ENCODE measurements around the gene ADAMTS16. TPM values are rescaled to one million over a fixed set of nuclear protein-coding genes. Genes with fewer than 3 reads are reported as not detected.

ADAMTS16 gene
- total and polyA plus RNA-seq, 2 donors (not counting 3 experiments of a cell fraction or from before 2014, with no cell fraction given): not detected

DNA sequence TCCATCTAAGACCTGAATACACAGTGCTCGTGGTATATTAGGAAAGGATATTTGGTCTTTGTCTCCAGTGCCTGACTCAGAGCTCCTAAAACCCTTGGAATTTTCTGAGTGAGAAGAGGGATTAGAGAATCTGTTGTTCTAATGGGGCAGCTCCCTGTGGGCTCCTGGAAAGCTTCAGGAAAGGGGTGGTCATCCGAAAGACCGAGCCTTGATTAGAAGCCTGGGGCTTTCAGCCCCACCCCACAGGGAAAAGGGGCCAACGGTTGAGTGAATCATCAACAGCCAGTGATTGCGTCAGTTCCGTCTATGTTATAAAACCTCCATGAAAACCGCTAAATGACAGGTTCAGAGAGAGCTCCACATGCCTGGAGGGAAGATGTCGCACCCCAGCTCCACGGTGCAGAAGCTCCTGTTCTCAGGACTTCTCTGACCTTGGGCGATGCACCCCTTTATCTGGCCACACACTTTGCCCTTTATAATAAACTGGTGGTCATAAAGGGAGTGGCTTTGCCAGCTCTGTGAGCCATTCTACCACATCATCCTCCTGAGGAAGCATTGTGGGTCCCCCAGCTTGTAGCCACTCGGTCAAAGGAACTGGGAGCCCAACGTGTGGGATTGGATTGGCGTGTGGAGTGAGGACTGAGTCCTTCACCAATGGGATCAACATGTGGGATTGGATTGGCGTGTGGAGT is 211.3 kb downstream of the ADAMTS16 start:
- H2AFZ ChIP-seq (ENCODE audit: low read depth, low read length): no peak overlapping the region
- no peak overlapping the region for H3K4me2 ChIP-seq (ENCODE audit: insufficient read depth, low read length)
- ChIA-PET CTCF (no interaction called here), POLR2A (no interaction called here)
- dilution Hi-C loops (cut with MboI; ENCODE audit: extremely low pct_ligation_motif_present, low sequenced_read_pairs) (no loop called here), intact Hi-C loops (cut with micrococcal nuclease) (no loop called here)
- H3K9me3 ChIP-seq (replicated peaks; ENCODE audit: control insufficient read depth, insufficient read depth, low read length): no peaks in the 10 kb centered on the region
- no peak overlapping the region for H3K27ac ChIP-seq (ENCODE audit: insufficient read depth, low read depth, low read length)
- H3K4me1 ChIP-seq (ENCODE audit: control insufficient read depth, extremely low read depth, insufficient read depth, low read length): no peaks in the 10 kb centered on the region
- no peaks in the 10 kb centered on the region for H3K79me2 ChIP-seq (ENCODE audit: control insufficient read depth, insufficient read depth, low read length)
- no peak for TF ChIP-seq POLR2AphosphoS5 (IDR thresholded peaks at IDR 0.05; ENCODE audit: insufficient read depth, low read depth, low read length)
- TF ChIP-seq, protein P1, sequence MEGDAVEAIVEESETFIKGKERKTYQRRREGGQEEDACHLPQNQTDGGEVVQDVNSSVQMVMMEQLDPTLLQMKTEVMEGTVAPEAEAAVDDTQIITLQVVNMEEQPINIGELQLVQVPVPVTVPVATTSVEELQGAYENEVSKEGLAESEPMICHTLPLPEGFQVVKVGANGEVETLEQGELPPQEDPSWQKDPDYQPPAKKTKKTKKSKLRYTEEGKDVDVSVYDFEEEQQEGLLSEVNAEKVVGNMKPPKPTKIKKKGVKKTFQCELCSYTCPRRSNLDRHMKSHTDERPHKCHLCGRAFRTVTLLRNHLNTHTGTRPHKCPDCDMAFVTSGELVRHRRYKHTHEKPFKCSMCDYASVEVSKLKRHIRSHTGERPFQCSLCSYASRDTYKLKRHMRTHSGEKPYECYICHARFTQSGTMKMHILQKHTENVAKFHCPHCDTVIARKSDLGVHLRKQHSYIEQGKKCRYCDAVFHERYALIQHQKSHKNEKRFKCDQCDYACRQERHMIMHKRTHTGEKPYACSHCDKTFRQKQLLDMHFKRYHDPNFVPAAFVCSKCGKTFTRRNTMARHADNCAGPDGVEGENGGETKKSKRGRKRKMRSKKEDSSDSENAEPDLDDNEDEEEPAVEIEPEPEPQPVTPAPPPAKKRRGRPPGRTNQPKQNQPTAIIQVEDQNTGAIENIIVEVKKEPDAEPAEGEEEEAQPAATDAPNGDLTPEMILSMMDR (IDR thresholded peaks at IDR 0.05; ENCODE audit: extremely low read depth in 1 of 2, insufficient read depth in 1 of 2, low read depth in 1 of 2, low read length in 2 of 2): no peak
- TF ChIP-seq, protein P2, sequence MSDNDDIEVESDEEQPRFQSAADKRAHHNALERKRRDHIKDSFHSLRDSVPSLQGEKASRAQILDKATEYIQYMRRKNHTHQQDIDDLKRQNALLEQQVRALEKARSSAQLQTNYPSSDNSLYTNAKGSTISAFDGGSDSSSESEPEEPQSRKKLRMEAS (IDR thresholded peaks at IDR 0.05; ENCODE audit: insufficient read depth, insufficient read length): no peak
- TF ChIP-seq MYC (IDR thresholded peaks at IDR 0.05; ENCODE audit: low read depth, low read length): no peak
- TF ChIP-seq FOS (IDR thresholded peaks at IDR 0.05; ENCODE audit: borderline replicate concordance, insufficient read depth, low read length): no peak
- no peak for TF ChIP-seq POLR2A (IDR thresholded peaks at IDR 0.05; ENCODE audit: low read depth, low read length)
- TF ChIP-seq JUN (IDR thresholded peaks at IDR 0.05; ENCODE audit: borderline replicate concordance, insufficient read depth, insufficient read length, low read depth): no peak
- TF ChIP-seq EZH2 (IDR thresholded peaks at IDR 0.05; ENCODE audit: borderline replicate concordance, low read depth, low read length, severe bottlenecking): no peak
- no peak for TF ChIP-seq GATA2 (IDR thresholded peaks at IDR 0.05; ENCODE audit: insufficient read depth, insufficient read length, low read depth, low read length)
- BruUV-seq (replicated peaks): no TSS peak
- H3K36me3 ChIP-seq (ENCODE audit: control insufficient read depth in 2 of 2, extremely low read depth in 1 of 2, insufficient read depth in 2 of 2, low read length in 2 of 2): no peaks in the 10 kb centered on the region
- no peaks in the 10 kb centered on the region for H3K27me3 ChIP-seq (ENCODE audit: control insufficient read depth in 2 of 2, insufficient read depth in 2 of 2, low read length in 2 of 2)
- DNase-seq (ENCODE audit: low read depth, low spot score) (no peak), FAIRE-seq (no peak)
- no peak overlapping the region for H3K4me3 ChIP-seq (replicated peaks in 1 of 3; ENCODE audit: insufficient read depth in 1 of 3, low read depth in 1 of 3, low read length in 3 of 3)
- no peak overlapping the region for H3K9ac ChIP-seq (replicated peaks; ENCODE audit: extremely low read depth, insufficient read depth, low read length)
- no peaks in the 10 kb centered on the region for H3K9me1 ChIP-seq (replicated peaks; ENCODE audit: control insufficient read depth, extremely low read depth, insufficient read depth, low read length)
- no peaks in the 10 kb centered on the region for H4K20me1 ChIP-seq (replicated peaks; ENCODE audit: control insufficient read depth, extremely low read depth, insufficient read depth, low read length)

Data from endothelial cell of umbilical vein (primary cell).